ENCODE data around the gene SMAD1. TPM values are rescaled to one million over a fixed set of nuclear protein-coding genes. Genes with fewer than 3 reads are reported as not detected.

Gene SMAD1
- polyA plus RNA-seq, 1 donor (not counting 4 experiments of a cell fraction or from before 2014, with no cell fraction given): 33.5 TPM

DNA sequence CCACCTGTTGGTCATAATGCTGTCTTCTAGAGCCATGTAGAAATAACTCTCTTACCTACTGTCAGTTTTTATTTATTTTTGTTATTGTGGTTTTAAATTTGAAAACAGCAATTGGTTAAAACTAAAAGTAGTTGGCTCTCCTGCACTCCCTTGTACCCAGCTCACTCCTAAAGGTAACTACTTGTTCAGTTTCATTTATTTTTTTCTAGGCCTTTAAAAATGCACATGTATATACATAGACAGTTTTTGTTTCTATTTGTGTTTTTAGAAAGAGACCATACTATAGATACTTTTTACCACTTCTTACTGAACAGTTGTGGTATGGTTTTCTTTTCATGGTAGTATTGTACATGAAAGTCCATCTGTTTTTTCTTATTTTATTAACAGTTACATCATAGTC is 16.8 kb downstream of the SMAD1 start:
- dilution Hi-C loops (cut with MboI; ENCODE audit: extremely low pct_ligation_motif_present, low sequenced_read_pairs): no loop called here
- FAIRE-seq: no peak

DNA sequence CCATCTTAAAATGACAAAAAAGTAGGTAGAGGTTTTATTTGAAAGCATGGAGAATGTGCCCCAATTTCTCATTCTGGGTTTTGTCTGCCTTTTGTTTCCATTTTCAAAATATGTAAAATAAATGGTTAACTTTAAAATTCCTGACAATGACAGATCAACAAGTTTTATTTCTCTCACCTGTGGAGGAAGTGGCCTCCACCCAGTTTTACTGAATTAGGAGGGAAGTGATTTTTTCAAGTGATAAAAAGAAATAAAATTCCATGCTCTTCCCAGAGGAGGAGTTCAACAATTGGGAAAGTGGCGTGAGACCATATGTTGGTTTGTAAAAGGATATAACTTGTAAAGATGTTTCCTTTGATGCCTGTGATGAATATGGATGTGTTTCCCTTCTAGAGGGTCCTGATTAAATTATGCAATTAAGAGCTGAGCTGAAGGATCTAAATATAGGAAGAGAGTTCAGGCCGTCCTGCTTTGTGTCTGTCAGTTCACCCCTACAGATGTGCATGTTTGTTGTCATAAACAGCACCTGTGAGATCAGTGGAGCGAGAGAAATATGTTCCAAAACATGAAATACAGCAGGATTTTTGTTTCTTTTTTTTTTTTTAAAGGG is 19.5 kb downstream of the SMAD1 start:
- DNase-seq (ENCODE audit: low read depth, low spot score) (no peak), FAIRE-seq (no peak)
- Histone ChIP-seq H4K20me1 (ENCODE audit: control insufficient read depth, extremely low read depth, insufficient read depth, low read length) (no peaks in the 10 kb centered on the region), H3K79me2 (ENCODE audit: control insufficient read depth, insufficient read depth, low read length) (peaks cover 68% of the 10 kb centered on the region), H3K9me3 (ENCODE audit: control insufficient read depth, low read depth, low read length) (no peaks in the 10 kb centered on the region), H3K9me1 (ENCODE audit: control insufficient read depth, extremely low read depth, insufficient read depth, low read length) (no peaks in the 10 kb centered on the region), H3K36me3 (ENCODE audit: control insufficient read depth in 2 of 2, extremely low read depth in 1 of 2, insufficient read depth in 2 of 2, low read length in 2 of 2) (no peaks in the 10 kb centered on the region), H2AFZ (ENCODE audit: control insufficient read depth, low read length) (no peak overlapping the region), H3K4me3 (ENCODE audit: control insufficient read depth in 2 of 3, extremely low read depth in 1 of 3, insufficient read depth in 2 of 3, low read depth in 1 of 3, low read length in 3 of 3) (no peak overlapping the region), H3K9ac (ENCODE audit: control insufficient read depth, extremely low read depth, insufficient read depth, low read length) (no peak overlapping the region), H3K4me1 (ENCODE audit: control insufficient read depth, extremely low read depth, insufficient read depth, low read length) (peaks cover 4% of the 10 kb centered on the region), H3K27me3 (ENCODE audit: control insufficient read depth, extremely low read depth, insufficient read depth, low read length) (no peaks in the 10 kb centered on the region), H3K4me2 (ENCODE audit: control insufficient read depth, extremely low read depth, insufficient read depth, low read depth, low read length) (no peak overlapping the region), H3K27ac (ENCODE audit: control insufficient read depth, insufficient read depth, low read length) (no peak overlapping the region)
- TF ChIP-seq, protein P1, sequence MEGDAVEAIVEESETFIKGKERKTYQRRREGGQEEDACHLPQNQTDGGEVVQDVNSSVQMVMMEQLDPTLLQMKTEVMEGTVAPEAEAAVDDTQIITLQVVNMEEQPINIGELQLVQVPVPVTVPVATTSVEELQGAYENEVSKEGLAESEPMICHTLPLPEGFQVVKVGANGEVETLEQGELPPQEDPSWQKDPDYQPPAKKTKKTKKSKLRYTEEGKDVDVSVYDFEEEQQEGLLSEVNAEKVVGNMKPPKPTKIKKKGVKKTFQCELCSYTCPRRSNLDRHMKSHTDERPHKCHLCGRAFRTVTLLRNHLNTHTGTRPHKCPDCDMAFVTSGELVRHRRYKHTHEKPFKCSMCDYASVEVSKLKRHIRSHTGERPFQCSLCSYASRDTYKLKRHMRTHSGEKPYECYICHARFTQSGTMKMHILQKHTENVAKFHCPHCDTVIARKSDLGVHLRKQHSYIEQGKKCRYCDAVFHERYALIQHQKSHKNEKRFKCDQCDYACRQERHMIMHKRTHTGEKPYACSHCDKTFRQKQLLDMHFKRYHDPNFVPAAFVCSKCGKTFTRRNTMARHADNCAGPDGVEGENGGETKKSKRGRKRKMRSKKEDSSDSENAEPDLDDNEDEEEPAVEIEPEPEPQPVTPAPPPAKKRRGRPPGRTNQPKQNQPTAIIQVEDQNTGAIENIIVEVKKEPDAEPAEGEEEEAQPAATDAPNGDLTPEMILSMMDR (optimal IDR thresholded peaks at IDR 0.05 in 1 of 3, IDR thresholded peaks at IDR 0.05 in 1 of 3, conservative IDR thresholded peaks at IDR 0.05 in 1 of 3; ENCODE audit: extremely low read depth in 1 of 3, insufficient read depth in 2 of 3, low read length in 3 of 3): no peak
- TF ChIP-seq EZH2 (IDR thresholded peaks at IDR 0.05; ENCODE audit: low read length): no peak
- dilution Hi-C loops (cut with MboI; ENCODE audit: extremely low pct_ligation_motif_present, low sequenced_read_pairs): no loop called here

More for the DNA sequence above, 16.8 kb downstream of the SMAD1 start:
- Histone ChIP-seq H3K36me3 (ENCODE audit: control insufficient read depth in 2 of 2, extremely low read depth in 1 of 2, insufficient read depth in 2 of 2, low read length in 2 of 2) (no peaks in the 10 kb centered on the region), H3K79me2 (ENCODE audit: control insufficient read depth, insufficient read depth, low read length) (peaks cover 64% of the 10 kb centered on the region), H4K20me1 (ENCODE audit: control insufficient read depth, extremely low read depth, insufficient read depth, low read length) (peaks cover 3% of the 10 kb centered on the region), H3K9me1 (ENCODE audit: control insufficient read depth, extremely low read depth, insufficient read depth, low read length) (no peaks in the 10 kb centered on the region), H3K27ac (ENCODE audit: control insufficient read depth, insufficient read depth, low read length) (no peak overlapping the region), H3K4me3 (ENCODE audit: control insufficient read depth in 2 of 3, extremely low read depth in 1 of 3, insufficient read depth in 2 of 3, low read depth in 1 of 3, low read length in 3 of 3) (no peak overlapping the region), H3K27me3 (ENCODE audit: control insufficient read depth, extremely low read depth, insufficient read depth, low read length) (no peaks in the 10 kb centered on the region), H3K9me3 (ENCODE audit: control insufficient read depth, low read depth, low read length) (no peaks in the 10 kb centered on the region), H3K9ac (ENCODE audit: control insufficient read depth, extremely low read depth, insufficient read depth, low read length) (no peak overlapping the region), H2AFZ (ENCODE audit: control insufficient read depth, low read length) (no peak overlapping the region), H3K4me1 (ENCODE audit: control insufficient read depth, extremely low read depth, insufficient read depth, low read length) (peaks cover 4% of the 10 kb centered on the region), H3K4me2 (ENCODE audit: control insufficient read depth, extremely low read depth, insufficient read depth, low read depth, low read length) (no peak overlapping the region)
- TF ChIP-seq, protein P1 (optimal IDR thresholded peaks at IDR 0.05 in 1 of 3, IDR thresholded peaks at IDR 0.05 in 1 of 3, conservative IDR thresholded peaks at IDR 0.05 in 1 of 3; ENCODE audit: extremely low read depth in 1 of 3, insufficient read depth in 2 of 3, low read length in 3 of 3): no peak
- no peak for TF ChIP-seq EZH2 (IDR thresholded peaks at IDR 0.05; ENCODE audit: low read length)
- no peak for DNase-seq (ENCODE audit: low read depth, low spot score)

Data from keratinocyte (primary cell).